ENCODE measurements around the gene CFAP161. TPM values are rescaled to one million over a fixed set of nuclear protein-coding genes. Genes with fewer than 3 reads are reported as not detected.
A peak's percentile ranks its signal among the peaks of the same experiment; 100 is the strongest.

The CFAP161 gene
- total and polyA plus RNA-seq, 2 experiments from 2014 or later, result 0.13 TPM; not detected in 1

GRCh38 chr15:81174792-81175327 lies 40.8 kb downstream of the CFAP161 start:
- TF ChIP-seq REST (IDR thresholded peaks at IDR 0.05; ENCODE audit: unreplicated experiment) (no peak), CTCF (conservative IDR thresholded peaks at IDR 0.05; ENCODE audit: low read depth in 2 of 2) (peak; percentile 19 to 35; a peak in 2 of 4 replicates), POLR2AphosphoS5 (IDR thresholded peaks at IDR 0.05; ENCODE audit: low read depth) (no peak)
- no peaks in the 10 kb centered on the region for H3K27me3 ChIP-seq (ENCODE audit: insufficient read depth)
- Mint-ChIP-seq H3K27me3 (ENCODE audit: insufficient read depth, low read depth, poor library complexity) (no peaks in the 10 kb centered on the region), H3K36me3 (ENCODE audit: low read depth) (no peaks in the 10 kb centered on the region), H3K9me3 (no peaks in the 10 kb centered on the region), H3K4me3 (no peak overlapping the region), H3K27ac (no peak overlapping the region), H3K4me1 (no peaks in the 10 kb centered on the region)
- no peaks in the 10 kb centered on the region for H3F3A ChIP-seq (replicated peaks; ENCODE audit: low read depth)
- H3K79me2 ChIP-seq (replicated peaks; ENCODE audit: insufficient read depth), result no peaks in the 10 kb centered on the region
- no peaks in the 10 kb centered on the region for H3K36me3 ChIP-seq (ENCODE audit: insufficient read depth)
- no peak overlapping the region for H3K27ac ChIP-seq (ENCODE audit: low read depth)
- H3K4me1 ChIP-seq (ENCODE audit: insufficient read depth), result no peaks in the 10 kb centered on the region
- DNase-seq (ENCODE audit: low spot score), result peak; percentile 13
- no peak overlapping the region for H3K4me3 ChIP-seq
- ATAC-seq, result no peak; the same call in 1 of the 3 replicates
- peaks cover 18% of the 10 kb centered on the region; the same call in 1 of the 2 replicates for H3K9me2 ChIP-seq (ENCODE audit: insufficient read depth)
- no peaks in the 10 kb centered on the region for H4K20me1 ChIP-seq (replicated peaks; ENCODE audit: insufficient read depth)
- H3K4me2 ChIP-seq, result no peak overlapping the region
- no peak overlapping the region for H2AFZ ChIP-seq

DNA sequence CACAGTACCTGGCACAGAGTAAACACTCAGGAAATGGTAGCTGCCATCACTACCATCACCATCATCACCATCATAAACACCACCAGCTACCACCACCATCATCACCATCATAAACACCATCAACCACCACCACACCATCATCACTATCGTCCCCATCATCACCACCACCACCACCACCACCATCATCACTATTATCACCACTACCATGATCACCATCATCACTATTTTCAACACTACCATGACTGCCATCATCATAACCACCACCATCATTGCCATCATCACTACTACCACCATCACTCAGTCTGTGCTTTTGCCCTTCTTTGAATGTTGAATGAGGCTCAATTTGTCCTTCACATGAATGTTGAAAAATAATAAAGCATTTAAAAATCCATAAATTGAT lies 41.4 kb downstream of the CFAP161 start:
- no peaks in the 10 kb centered on the region for H3K36me3 ChIP-seq (ENCODE audit: insufficient read depth)
- H3K9me2 ChIP-seq (ENCODE audit: insufficient read depth), result peaks cover 18% of the 10 kb centered on the region; the same call in 1 of the 2 replicates
- no peaks in the 10 kb centered on the region for H3K27me3 Mint-ChIP-seq (ENCODE audit: insufficient read depth, low read depth, poor library complexity)
- ATAC-seq (no peak), DNase-seq (ENCODE audit: low spot score) (no peak)
- TF ChIP-seq ZNF331 (CRISPR knock-in tag; IDR thresholded peaks at IDR 0.05; ENCODE audit: low read depth) (no peak), REST (IDR thresholded peaks at IDR 0.05; ENCODE audit: unreplicated experiment) (no peak), NANOG (IDR thresholded peaks at IDR 0.05; ENCODE audit: borderline replicate concordance) (no peak)
- H3K4me2 ChIP-seq, result no peak overlapping the region
- H3K4me3 ChIP-seq, result no peak overlapping the region
- H3K36me3 Mint-ChIP-seq (ENCODE audit: low read depth), result no peaks in the 10 kb centered on the region
- H3K79me2 ChIP-seq (replicated peaks; ENCODE audit: insufficient read depth), result no peaks in the 10 kb centered on the region
- H4K20me1 ChIP-seq (replicated peaks; ENCODE audit: insufficient read depth), result no peaks in the 10 kb centered on the region
- H3K27ac Mint-ChIP-seq, result no peak overlapping the region
- H3F3A ChIP-seq (replicated peaks; ENCODE audit: low read depth), result no peaks in the 10 kb centered on the region
- H3K9me3 Mint-ChIP-seq, result no peaks in the 10 kb centered on the region
- H2AFZ ChIP-seq, result no peak overlapping the region
- H3K27me3 ChIP-seq (ENCODE audit: insufficient read depth), result no peaks in the 10 kb centered on the region
- no peaks in the 10 kb centered on the region for H3K4me1 Mint-ChIP-seq
- no peak overlapping the region for H3K27ac ChIP-seq (ENCODE audit: low read depth)
- H3K4me3 Mint-ChIP-seq, result no peak overlapping the region
- no peaks in the 10 kb centered on the region for H3K4me1 ChIP-seq (ENCODE audit: insufficient read depth)

Measured in GM23338 (cell line).